Cardiac fibroblast (primary cell): Measurements from ENCODE around the gene CRYGN.

Experiments
- DNase-seq, 2 donors: peaks; one replicate each; pipeline versions ENCODE4 v3.0.0 to v3.0.0-alpha.2; 2010; ENCODE audit warnings: low read depth in 2 of 2
- H3K4me3 ChIP-seq, 2 donors: replicated peaks in 1 of 2; 1 replicate in 1 of 2; 2 replicates in 1 of 2; pipeline ENCODE4 v1.5.1; 2011; ENCODE audit warnings: low read depth in 2 of 2, low read length in 2 of 2, mild to moderate bottlenecking in 2 of 2, moderate library complexity in 1 of 2
- TF ChIP-seq, protein P1 (sequence below): IDR thresholded peaks from one replicate; pipeline ENCODE4 v1.5.1; 2011; ENCODE audit warnings: low read depth, mild to moderate bottlenecking, low read length, inconsistent platforms

CRYGN gene

DNA sequence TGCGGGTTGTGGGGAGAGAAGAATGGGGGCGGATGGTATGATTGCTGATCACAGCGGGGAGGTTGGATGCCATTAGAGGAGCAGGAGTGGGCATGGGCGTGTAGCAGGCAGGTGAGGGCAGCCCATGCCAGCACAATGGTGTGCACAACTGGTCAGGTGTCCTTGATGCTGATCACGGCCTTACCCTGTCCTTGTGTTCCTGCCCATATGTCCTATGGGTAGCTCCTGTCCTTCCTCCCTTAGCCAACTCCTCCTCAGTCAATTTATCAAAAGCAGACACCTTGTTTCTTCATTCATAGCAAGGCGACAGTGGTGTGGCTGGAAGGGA, 60.8 kb downstream of the CRYGN start:
- H3K4me3 ChIP-seq, result no peak overlapping the region
- TF ChIP-seq, protein P1, sequence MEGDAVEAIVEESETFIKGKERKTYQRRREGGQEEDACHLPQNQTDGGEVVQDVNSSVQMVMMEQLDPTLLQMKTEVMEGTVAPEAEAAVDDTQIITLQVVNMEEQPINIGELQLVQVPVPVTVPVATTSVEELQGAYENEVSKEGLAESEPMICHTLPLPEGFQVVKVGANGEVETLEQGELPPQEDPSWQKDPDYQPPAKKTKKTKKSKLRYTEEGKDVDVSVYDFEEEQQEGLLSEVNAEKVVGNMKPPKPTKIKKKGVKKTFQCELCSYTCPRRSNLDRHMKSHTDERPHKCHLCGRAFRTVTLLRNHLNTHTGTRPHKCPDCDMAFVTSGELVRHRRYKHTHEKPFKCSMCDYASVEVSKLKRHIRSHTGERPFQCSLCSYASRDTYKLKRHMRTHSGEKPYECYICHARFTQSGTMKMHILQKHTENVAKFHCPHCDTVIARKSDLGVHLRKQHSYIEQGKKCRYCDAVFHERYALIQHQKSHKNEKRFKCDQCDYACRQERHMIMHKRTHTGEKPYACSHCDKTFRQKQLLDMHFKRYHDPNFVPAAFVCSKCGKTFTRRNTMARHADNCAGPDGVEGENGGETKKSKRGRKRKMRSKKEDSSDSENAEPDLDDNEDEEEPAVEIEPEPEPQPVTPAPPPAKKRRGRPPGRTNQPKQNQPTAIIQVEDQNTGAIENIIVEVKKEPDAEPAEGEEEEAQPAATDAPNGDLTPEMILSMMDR, result no peak
- DNase-seq, result no peak
